HL-60 (cell line): ENCODE results near the gene METTL15.

Source experiments
- DNase-seq, 2 experiments: peaks; one replicate each; pipeline ENCODE4 v3.0.0-alpha.2; 2010 to 2020; ENCODE audit warnings: low read depth in 1 of 2, low spot score in 1 of 2
- H3K27ac ChIP-seq: fragments of 250-450 bp; sonication (Bioruptor Pico); replicated peaks from 2 replicates; pipeline ENCODE4 v1.5.1; 2020; ENCODE audit warnings: mild to moderate bottlenecking, moderate library complexity
- H3K27me3 ChIP-seq: fragments of 250-450 bp; sonication (Bioruptor Pico); 2 replicates; pipeline ENCODE4 v1.5.1; 2021; ENCODE audit warnings: mild to moderate bottlenecking, moderate library complexity; ENCODE audit not compliant: insufficient read depth, poor library complexity, severe bottlenecking
- H3K4me3 ChIP-seq: replicated peaks from 2 replicates; pipeline ENCODE4 v1.5.1; 2011; ENCODE audit warnings: mild to moderate bottlenecking, control low read depth, low read length; ENCODE audit not compliant: insufficient read depth
- CTCF ChIP-seq: IDR thresholded peaks from one replicate; pipeline ENCODE4 v1.5.1; 2011; ENCODE audit warnings: low read length, control low read depth, inconsistent platforms; ENCODE audit not compliant: insufficient read depth
- GABPA ChIP-seq: IDR thresholded peaks from 2 replicates; pipeline ENCODE4 v1.6.1; 2012; ENCODE audit warnings: low read depth
- POLR2AphosphoS5 ChIP-seq: IDR thresholded peaks from 2 replicates; pipeline ENCODE4 v1.6.1; 2012; ENCODE audit warnings: low read depth
- REST ChIP-seq: IDR thresholded peaks from 2 replicates; pipeline ENCODE4 v1.6.1; 2012; ENCODE audit warnings: low read depth; ENCODE audit not compliant: insufficient replicate concordance
- SPI1 ChIP-seq: IDR thresholded peaks from 2 replicates; pipeline ENCODE4 v1.6.1; 2012; ENCODE audit warnings: low read depth, mild to moderate bottlenecking, borderline replicate concordance

The METTL15 gene

GRCh38 chr11:28241760-28242159, 133.6 kb downstream of the METTL15 start:
- no peak for DNase-seq

GRCh38 chr11:28242596-28242995, 134.4 kb downstream of the METTL15 start:
- TF ChIP-seq REST (no peak), CTCF (no peak), SPI1 (no peak), GABPA (no peak), POLR2AphosphoS5 (no peak)
- Histone ChIP-seq H3K27me3 (no peaks in the 10 kb centered on the region), H3K4me3 (no peak overlapping the region), H3K27ac (no peak overlapping the region)
- DNase-seq = no peak

More at GRCh38 chr11:28241760-28242159, 133.6 kb downstream of the METTL15 start:
- no peak overlapping the region for H3K27ac ChIP-seq
- no peak for TF ChIP-seq GABPA
- TF ChIP-seq SPI1 = no peak
- no peak for TF ChIP-seq CTCF
- TF ChIP-seq POLR2AphosphoS5 = no peak
- no peak for TF ChIP-seq REST
- no peak overlapping the region for H3K4me3 ChIP-seq
- H3K27me3 ChIP-seq = no peaks in the 10 kb centered on the region

GRCh38 chr11:28243061-28243460, 134.9 kb downstream of the METTL15 start:
- H3K27ac ChIP-seq = no peak overlapping the region
- DNase-seq = no peak
- H3K4me3 ChIP-seq = no peak overlapping the region
- no peaks in the 10 kb centered on the region for H3K27me3 ChIP-seq
- TF ChIP-seq REST (no peak), POLR2AphosphoS5 (no peak), SPI1 (no peak), GABPA (no peak), CTCF (no peak)
